OCI-LY7 (cell line): ENCODE results near the gene AGTRAP.

Experiments
- CTCF ChIP-seq: fragments of 200-600 bp; sonication (generic); conservative IDR thresholded peaks from 2 replicates; pipeline ENCODE4 v1.5.1; 2014; ENCODE audit warnings: mild to moderate bottlenecking, antibody characterized with exemption, low read length, moderate library complexity, mixed read lengths
- EZH2phosphoT487 ChIP-seq: fragments of 200-600 bp; sonication (generic); IDR thresholded peaks from 2 replicates; pipeline ENCODE4 v1.6.1; 2018; ENCODE audit warnings: low read depth, borderline replicate concordance, mild to moderate bottlenecking, mixed run types, antibody characterized with exemption, low read length, moderate library complexity, mixed read lengths

DNA sequence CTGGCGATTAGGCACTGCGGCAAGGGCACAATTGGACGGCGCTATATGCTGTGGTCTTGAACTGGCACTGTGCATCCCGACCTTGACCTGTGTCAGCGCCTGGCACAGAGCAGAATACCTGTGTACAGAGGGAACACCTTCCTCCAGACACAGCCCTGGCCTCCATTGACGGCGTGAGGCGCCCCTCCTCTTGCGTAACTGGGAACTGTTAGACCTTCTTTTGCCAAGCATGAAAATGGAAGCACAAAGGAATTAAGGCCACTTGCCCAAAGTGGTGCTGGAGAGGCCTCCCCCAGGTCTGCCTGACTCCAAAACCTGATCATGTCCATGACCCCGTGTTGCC lies 6.8 kb upstream of the AGTRAP start:
- no peak for TF ChIP-seq CTCF
- no peak for TF ChIP-seq EZH2phosphoT487
